NCI-H510A (cell line): ENCODE measurements around the gene GGT5.
"Not testable (repeated sequence)": the region's sequence is repeated elsewhere in the genome, so short reads cannot be mapped to it uniquely, and the experiment has no call there.

ENCODE experiments used
- DNase-seq: peaks from one replicate; lab custom pipeline; 2025; lab: John Stamatoyannopoulos, UW

The GGT5 gene

GRCh38 chr22:24203856-24204255 is 41.0 kb downstream of the GGT5 start:
- not testable (repeated sequence) for DNase-seq

- DNase-seq = no peak
Observed at GRCh38 chr22:24201681-24202614, 42.9 kb downstream of the GGT5 start.

GRCh38 chr22:24200619-24201212 is 44.2 kb downstream of the GGT5 start:
- no peak for DNase-seq

- no peak for DNase-seq
Observed at GRCh38 chr22:24198682-24199052, 46.2 kb downstream of the GGT5 start.

- DNase-seq = no peak
Observed at GRCh38 chr22:24191893-24192292, 53.0 kb downstream of the GGT5 start.

GRCh38 chr22:24191381-24191841 is 53.5 kb downstream of the GGT5 start:
- DNase-seq = no peak

GRCh38 chr22:24190596-24191208 is 54.2 kb downstream of the GGT5 start:
- no peak for DNase-seq

- DNase-seq = no peak
Observed at GRCh38 chr22:24190159-24190540, 54.7 kb downstream of the GGT5 start.

- no peak for DNase-seq
Observed at GRCh38 chr22:24189249-24190158, 55.4 kb downstream of the GGT5 start.

- no peak for DNase-seq
Observed at GRCh38 chr22:24188705-24189248, 56.1 kb downstream of the GGT5 start.

- no peak for DNase-seq
Observed at GRCh38 chr22:24187731-24188644, 56.9 kb downstream of the GGT5 start.

GRCh38 chr22:24186892-24187670 is 57.8 kb downstream of the GGT5 start:
- no peak for DNase-seq

- no peak for DNase-seq
Observed at GRCh38 chr22:24186352-24186740, 58.5 kb downstream of the GGT5 start.

- no peak for DNase-seq
Observed at GRCh38 chr22:24185501-24186351, 59.2 kb downstream of the GGT5 start.

- DNase-seq = no peak
Observed at GRCh38 chr22:24185001-24185500, 59.8 kb downstream of the GGT5 start.

GRCh38 chr22:24184057-24184798 is 60.7 kb downstream of the GGT5 start:
- DNase-seq = no peak

- no peak for DNase-seq
Observed at GRCh38 chr22:24183321-24184031, 61.4 kb downstream of the GGT5 start.
